GM21423 (cell line): Measurements from ENCODE around the gene GNGT2.
"Not testable (repeated sequence)": the region's sequence is repeated elsewhere in the genome, so short reads cannot be mapped to it uniquely, and the experiment has no call there.

Source experiments
- ATAC-seq: cut with Tn5 transposase; IDR thresholded peaks from one replicate; pipeline ENCODE4 v1.9.1; 2021; ENCODE audit warnings: mild to moderate bottlenecking, moderate library complexity; ENCODE audit not compliant: unreplicated experiment

Gene GNGT2

DNA sequence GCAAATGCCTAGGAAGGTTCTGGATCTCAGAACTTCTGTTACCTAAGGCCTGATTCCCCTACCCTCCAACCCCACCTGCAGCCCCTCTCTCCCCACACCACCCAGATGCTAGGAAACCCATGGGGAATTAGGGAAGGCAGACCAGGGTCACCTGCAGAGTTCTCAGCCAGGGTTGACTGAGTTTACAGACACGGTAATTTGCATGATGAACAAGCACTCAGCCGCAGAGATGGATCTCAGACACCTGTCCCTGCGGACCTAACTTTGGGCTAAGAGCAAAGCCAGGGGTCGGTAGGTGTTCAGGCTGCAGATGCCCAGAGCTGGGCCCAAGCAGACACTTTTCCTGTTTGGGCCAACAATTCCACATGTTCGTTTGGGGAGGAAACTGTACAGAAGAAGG, 3.0 kb upstream of the GNGT2 start:
- ATAC-seq = no peak

DNA sequence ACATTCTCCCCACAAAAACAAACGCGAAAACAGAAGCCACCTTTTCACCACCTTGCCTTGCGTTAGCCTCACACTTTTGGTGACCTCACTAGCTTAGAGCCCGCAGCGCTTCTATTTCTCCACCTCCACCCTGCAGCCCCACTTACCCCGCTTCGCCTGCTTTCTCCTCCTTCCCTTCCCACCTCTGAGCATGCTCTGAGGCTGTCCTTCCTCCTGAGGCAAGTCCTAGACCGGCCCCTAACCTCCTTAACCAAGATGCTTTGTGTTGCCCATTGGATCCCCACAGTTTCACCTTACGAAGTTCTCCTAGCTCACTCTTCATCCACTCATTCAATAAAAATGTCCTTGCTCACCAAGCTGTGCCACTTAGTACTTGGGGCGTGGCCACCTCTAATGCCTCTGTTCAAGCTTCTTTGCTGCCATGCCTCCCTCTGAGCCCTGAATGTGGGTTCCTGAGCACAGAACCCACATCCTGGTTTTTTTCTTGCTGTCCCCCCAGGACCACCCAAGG, 1.3 kb downstream of the GNGT2 start:
- no peak for ATAC-seq

DNA sequence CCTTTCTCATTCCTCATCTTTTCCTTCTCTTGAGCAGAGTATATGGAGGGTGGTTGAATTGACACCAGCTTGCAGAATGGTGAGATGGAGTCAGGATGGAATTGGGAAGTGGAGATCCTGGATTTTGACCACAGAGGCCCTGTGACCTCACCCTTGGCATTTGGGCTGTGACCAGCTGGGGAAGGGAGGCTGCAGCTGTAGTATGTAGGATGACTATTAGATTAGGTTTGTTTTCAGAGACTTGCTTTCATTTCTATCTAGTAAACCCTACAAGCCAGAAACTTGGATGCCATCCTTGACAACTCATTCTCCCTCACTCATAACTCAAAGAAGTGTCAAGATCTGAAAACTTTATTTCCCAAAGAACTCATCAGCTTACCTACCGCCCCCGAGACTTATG, 5.9 kb downstream of the GNGT2 start:
- no peak for ATAC-seq

DNA sequence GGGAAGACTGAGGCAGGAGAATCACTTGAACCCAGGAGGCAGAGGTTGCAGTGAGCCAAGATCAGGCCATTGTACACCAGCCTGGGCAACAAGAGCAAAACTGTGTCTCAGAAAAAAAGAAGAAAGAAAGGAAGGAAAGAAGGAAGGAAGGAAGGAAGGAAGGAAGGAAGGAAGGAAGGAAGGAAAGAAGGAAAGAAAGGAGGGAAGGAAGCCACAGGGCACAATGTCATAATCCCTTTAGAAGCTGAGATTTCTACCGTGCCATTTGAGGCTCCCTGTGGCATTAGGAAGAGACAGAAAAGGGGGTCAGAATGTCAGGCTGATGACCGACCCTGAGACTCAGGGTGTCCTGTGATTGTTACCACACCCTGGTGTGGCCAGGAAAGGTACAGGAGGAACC, 6.6 kb downstream of the GNGT2 start:
- ATAC-seq = no peak

DNA sequence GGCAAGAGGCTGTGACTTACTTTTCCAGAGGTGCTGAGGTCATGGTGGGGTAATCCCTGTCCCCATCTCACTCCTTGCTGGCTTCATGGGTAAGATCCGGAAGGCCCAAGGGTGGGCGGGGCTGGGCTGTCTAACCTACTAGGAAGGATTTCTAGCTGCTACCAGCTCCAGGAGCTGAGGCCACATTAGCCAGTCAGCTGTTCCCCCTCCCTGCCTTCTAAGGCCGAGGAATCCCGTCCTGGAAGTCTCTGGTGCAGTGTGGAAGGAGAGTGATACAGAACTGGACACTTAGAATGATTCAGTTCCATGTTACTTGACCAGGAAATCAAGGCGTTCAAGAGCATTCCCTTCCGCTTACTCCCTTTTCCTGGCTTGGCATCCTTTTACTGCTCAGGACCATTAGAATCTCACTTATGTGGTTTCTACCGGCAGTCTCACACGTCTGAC, 8.9 kb downstream of the GNGT2 start:
- ATAC-seq = no peak

DNA sequence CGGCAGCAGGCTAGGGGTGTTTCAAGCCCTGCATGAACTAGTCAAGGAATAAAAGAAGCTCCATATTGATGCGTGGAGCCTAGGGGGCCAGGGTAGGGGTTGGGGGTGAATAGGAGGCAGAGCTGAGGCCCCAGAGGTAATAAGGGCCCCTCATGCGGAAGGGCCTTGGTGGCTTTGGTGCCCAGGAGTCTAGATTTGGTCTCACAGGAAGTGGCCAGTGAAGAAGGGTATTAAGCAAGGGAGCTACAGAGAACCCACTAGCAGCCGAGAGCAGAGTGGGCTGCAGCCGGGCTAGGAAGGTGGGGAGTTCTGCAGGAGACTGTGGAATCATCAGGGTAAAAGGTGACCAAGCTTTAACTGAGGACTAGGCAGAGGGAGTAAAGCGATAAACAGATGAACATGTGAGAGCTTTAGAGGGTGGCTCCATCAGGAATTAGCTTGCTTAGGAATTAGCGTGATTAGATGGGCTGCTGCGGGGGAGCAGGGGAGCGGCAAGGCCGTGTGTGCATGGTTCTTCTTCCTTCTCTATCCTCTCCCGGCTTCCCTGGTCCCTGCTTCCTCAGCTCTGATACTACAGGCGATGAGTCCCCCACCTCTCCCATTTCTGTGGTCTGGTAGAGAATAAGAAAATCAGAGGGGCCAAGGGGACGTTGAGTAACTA, 9.8 kb downstream of the GNGT2 start:
- no peak for ATAC-seq

DNA sequence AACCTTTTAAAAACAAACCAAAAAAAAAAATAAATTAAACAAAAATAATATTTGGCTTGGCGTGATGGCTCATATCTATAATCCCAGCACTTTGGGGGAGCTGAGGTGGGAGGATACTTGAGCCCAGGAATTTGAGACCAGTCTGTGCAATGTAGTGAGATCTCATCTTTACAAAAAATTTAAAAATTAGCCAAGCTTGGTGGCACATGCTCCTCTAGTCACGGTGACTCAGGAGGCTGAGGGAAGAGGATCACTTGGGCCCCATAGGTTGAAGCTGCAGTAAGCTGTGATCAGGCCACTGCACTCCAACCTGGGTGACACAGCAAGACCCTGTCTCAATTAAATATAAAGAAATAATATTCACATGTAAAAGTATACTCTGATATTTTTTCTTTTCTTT, 12.2 kb downstream of the GNGT2 start:
- ATAC-seq = no peak

DNA sequence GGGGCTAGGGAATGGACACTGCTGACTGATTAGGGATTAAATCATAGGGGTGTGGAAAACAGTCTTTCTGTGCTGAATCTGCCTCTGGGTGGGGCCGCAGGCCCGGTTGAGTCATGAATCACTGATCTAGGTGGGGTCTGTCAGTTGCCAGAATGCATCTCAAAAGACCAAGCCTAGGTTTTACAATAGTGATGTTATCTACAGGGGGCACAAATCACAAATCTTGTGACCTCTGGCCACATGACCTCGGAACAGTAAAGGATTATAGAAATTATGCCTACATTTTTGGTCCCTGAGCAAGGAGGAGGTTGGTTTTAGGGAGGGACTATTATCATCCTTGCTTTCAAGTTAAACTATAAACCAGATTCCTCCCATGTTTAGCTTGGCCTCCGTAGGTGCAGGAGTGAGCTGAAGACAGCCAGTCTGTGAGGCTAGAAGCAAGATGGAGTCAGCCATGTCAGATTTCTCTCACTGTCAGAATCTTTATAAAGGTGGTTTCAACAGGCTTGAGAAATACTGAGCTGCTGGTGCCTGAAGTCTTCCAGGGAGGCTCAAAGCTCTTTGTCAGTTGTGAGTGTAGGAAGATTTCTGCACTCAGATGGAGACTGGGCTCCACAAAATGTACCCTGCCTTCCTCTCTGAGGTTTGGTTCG, 12.9 kb downstream of the GNGT2 start:
- ATAC-seq = no peak

DNA sequence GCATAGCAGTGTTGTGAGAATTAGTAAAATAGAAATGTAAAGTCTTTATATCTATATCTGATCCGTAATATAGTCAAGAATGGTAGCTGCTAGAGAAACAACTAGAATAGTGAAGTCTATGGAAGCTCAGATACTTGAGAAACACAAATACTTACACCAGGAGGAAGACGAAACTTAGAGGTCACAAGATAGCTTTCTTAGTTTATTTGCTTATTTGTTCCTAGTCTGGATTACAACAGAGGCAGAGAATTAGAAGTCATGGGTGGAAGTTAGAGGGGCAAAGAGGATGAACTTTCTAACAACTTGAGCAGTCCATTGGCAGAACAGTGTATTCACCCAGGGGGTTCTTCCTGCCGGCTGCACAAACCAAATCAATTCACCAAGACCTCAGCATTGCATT, 13.9 kb downstream of the GNGT2 start:
- ATAC-seq = no peak

DNA sequence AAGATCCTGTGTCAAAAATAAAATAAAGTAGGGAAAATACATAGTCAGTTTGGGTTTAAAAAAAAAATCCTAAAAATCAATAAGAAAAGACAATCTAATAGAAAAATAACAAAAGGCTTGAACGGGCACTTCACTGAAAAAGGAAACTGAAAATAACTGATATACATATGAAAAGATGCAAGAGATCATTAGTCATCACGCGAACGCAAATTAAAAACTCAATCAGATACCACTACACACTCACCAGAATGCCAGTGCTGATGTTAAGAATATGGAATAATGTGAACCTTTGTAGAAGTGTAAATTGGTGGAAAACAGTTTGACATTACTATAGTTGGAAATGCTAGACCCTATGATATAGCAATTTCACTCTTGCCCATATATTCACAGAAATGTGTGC, 14.6 kb downstream of the GNGT2 start:
- ATAC-seq = no peak

DNA sequence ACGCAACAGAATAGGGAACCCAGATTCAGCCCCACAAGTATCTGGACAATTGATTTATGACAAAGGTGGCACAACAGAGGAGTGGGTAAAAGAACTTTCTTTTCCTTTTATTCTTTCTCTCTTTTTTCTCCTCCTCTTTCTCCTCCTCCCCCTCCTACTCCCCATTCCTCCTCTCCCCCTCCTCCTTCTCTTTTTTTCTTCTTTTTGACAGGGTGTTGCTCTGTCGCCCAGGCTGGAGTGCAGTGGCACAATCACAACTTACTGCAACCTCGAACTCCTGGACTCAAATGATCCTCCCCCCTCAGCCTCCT, 16.1 kb downstream of the GNGT2 start:
- ATAC-seq = no peak

DNA sequence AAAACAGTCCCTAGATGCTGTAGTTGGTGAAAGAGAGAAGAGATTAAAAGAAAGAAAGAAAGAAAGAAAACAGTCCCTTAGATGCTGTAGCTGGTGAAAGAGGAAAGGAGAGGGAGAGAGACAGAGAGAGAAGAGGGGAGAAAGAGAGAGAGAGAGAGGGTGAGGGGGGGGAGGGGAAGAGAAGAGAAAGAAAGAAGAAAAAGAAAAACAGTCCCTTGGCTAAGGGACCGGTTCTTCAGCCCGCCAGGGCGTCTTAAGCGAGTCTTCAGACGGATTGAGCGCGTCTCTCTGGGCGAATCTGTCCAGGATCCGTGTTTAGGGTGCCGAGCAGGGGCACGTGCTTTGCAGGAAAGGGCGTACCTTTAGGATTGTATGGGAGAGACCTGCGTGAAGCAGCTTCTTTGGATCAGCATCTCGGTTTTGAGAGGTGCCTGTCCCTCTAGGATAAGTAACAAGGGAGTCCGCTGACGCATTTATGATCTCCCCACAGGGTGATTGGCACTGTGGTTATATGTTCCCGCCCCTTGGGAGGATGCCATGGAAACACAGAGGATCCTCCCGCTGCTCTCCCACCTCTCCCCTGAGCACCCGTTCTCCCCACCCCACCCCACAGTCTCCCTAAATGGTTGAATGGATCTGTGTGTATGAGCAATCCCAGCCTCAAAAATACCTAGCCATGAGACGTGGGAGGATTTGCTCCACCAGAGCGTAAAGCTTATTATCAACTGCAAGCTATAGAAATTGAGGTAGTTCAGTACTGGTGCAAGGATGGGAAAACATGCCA, 16.7 kb downstream of the GNGT2 start:
- no peak for ATAC-seq

DNA sequence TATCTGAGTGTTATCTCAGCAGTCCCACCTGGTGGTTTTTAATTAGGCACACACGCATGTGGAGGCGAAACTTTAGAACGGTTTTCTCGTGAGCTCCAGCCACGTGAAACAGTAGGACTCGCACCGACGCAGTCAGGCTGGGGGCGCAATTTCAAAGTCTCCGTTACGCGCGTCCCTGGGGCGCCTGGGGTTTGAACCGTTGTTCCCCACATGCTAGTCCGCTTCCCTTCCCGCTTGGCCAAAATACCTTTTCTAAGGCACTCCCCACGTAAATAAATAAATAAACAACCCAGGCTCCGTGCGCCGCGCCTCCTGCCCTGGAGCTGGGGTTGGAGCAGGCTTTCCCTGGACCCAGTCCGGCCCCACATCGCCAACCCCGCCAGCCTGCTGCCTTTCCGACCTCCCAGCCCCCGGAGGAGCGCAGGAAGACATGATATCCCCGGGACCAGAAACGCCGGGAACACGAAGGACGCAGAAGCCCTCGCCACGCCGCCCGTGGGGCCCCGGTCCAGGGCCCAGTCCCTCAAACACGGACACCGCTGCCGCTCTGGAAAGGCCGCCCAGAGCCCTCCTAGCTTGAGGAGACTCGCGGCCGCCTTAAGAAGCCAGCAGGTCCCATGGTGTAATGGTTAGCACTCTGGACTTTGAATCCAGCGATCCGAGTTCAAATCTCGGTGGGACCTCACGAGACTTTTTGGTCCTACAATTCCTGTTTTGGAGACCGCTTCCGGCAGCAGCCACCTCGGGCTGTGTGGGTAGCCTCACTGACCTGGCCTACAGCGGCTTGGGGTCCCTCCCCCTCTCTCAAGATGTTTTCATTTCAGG, 18.2 kb downstream of the GNGT2 start:
- peak; percentile 25 for ATAC-seq

DNA sequence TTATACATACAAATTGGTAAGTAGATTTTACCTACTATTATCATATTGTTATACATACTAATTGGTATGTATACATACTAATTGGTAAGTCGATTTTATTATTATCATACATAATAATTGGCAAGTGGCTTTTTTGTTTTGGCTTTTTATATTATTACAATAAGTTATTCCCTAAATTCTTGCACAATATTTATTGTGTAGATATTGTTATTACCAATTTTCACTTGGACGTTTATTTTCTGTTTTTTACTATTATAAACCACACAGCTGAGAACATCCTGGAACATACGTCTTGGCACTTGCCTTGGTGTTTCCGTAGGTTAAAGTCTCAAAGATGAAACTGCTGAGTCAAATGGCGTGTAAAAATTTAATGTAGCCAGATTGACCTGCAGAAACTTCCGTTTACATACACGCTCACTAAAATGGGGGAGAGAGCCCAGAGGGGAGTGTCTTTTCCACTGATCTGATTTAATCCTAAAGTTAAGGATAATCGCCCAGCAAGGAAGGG, 18.9 kb downstream of the GNGT2 start:
- peak; percentile 5 for ATAC-seq

DNA sequence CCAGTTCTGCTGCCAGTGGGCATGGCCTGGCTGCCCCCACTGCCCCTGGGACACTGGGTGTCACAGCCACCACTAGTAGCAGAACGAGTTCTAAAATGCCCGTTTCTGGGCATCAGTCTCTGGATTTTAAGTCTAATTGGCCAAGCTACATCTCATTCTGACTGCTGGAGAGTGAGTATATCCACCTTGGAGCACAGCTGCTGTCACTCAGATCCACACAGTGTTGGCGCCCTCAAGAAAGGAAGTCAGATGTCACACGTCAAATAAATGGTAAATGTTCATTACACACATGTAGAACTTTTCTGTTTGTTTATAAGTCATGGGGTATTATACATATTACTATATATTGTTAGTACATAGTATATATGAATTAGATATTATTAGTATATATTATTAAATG, 19.4 kb downstream of the GNGT2 start:
- no peak for ATAC-seq

DNA sequence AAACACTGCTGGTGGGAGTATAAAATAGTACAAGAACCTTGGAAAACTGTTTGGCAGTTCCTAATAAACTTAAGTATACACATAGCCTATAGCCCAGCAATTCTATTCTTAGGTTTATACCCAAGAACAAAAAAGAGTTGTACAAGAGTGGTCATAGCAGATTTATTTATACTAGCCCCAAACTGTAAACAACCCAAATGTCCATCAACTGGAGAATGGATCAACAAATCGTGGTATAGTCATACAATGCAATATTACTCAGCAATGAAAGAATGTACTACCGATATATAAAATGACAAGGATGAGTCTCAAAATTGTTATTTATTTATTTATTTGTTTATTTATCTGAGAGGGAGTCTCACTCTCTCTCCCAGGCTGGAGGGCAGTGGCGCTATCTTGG, 23.1 kb downstream of the GNGT2 start:
- ATAC-seq = no peak

DNA sequence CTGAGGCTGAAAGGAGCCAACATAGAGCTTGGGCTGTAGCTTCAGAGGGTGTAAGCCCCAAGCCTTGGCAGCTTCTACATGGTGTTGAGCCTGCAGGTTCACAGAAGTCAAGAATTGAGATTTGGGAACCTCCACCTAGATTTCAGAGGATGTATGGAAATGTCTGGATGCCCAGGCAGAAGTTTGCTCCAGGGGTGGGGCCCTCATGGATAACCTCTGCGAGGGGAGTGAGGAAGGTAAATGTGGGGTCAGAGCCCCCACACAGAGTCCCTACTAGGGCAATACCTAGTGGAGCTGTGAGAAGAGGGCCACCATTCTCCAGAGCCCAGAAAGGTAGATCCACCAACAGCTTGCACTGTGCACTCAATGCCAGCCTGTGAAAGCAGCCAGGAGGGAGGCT, 25.0 kb downstream of the GNGT2 start:
- ATAC-seq = not testable (repeated sequence)

DNA sequence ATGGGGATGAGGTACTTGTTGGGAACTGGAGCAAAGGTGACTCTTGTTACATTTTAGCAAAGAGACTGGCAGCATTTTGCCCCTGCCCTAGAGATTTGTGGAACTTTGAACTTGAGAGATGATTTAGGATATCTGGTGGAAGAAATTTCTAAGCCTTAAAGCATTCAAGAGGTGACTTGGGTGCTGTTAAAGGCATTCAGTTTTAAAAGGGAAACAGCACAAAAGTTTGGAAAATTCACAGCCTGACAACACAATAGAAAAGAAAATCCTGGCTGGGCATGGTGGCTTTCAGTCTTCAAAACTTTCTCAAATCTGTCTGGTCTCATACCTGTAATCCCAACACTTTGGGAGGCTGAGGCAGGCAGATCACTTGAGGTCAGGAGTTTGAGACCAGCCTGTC, 25.9 kb downstream of the GNGT2 start:
- ATAC-seq = not testable (repeated sequence)

DNA sequence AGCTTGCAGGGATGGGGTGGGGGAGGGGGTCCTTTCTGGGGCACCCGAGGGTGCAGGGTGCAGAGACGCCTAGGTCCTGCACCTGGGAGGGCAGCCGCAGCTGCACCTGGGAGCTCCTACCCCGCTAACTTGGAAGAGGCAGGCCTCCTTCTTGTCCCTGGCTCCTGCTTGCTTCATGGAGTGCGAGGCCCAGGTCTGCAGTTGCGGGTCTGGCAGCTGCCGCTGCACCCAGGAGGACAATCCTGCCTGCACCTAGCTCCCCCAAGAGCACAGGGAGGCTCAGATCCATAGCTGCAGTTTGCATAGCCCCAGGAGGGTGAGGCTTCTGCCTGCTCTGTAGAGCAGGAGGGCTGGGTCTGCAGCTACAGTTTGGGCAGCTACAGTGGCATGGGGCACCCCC, 26.6 kb downstream of the GNGT2 start:
- no peak for ATAC-seq

DNA sequence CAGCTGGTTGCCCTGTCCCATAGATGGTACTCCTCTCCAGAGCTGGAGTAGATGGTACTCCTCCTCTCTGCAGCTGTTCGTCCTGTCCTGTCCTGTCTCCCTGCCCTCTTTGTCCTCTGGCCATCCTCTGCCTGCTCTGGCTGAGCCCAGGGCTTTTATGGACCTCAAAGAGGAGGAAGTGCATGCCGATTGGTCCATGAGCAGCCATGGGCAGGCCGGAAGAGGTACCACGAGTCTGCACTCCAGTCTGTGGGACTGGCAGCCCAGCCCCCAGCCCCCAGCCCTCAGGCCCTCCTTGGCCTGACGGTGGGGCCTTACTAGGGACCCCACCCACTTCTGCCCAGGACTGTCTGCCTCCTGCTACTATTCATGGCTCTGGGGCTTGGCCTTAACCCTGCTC, 27.0 kb downstream of the GNGT2 start:
- ATAC-seq = no peak

DNA sequence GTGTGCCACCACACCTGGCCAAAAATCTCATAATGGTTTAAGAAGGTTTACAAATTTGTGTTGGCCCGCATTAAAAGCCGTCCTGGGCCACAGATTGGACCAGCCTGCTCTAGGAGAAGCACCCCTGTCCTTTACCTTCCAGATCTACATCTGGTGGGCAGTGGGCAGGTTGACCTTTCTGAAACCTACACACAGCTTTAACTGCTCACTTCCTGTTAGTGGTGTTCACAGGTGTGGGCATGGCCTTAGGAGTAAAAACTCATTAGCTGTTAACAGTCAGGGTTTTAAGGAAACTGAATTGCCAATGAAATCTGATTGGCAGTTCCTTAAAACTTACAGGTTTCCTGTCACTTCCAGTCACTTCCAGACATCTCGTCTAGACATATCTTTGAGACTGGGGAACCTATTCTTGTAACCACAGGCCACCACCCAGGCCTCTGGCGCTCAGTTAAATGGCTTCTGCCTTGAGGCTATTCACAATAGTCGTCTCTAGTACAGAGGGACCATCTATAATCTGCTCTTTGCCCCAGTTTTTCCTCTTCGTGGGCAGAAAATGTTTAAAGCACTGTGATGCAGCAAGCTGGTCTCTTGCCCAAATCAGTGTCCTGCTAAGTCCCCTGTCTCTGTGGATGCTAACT, 29.3 kb downstream of the GNGT2 start:
- no peak for ATAC-seq
